ENCODE data around the gene DDRGK1. TPM values are rescaled to one million over a fixed set of nuclear protein-coding genes. Genes with fewer than 3 reads are reported as not detected.
"Not testable (repeated sequence)": the region's sequence is repeated elsewhere in the genome, so short reads cannot be mapped to it uniquely, and the experiment has no call there.

DDRGK1 gene
- total RNA-seq, 1 donor: 22.1 TPM

DNA sequence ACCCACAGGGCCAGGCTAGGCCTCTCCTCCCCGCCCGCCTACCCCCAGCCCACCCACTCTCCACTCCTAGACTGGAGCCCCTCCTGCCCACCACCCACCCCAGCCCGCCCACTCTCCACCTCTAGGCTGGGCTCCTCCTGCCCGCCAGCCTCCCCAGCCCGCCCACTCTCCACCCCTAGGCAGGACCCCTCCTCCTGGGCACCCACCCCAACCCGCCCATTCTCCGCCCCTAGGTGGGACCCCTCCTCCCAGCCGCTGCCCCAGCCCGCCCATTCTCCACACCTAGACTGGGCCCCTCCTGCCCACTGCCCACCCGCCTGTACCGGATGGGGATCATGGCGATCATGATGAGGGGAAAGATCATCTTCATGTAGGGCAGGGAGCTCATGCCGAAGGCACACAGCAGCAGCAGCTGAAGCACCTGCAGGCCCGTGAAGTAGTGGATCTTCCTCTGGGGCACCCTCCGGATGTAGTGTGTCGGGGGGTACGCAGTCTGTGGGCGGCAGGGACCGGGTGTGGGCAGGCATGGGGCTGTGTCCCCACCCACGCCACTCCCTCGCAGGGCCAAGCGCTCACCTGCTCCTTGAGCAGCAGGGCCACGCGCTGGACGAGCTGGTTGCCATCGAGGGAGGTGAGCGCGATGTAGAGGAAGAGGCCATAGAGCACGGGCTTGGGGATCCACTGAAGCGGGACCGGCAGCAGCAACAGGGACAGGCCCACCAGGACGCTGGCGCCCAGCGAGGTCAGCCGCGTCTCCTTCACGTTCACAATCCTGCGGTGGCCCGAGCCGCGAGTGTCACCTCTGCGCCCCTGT lies 23.7 kb upstream of the DDRGK1 start:
- Histone ChIP-seq H3K27me3 (ENCODE audit: insufficient read depth, low read length) (no peaks in the 10 kb centered on the region), H3K4me1 (ENCODE audit: insufficient read depth, low read length) (peaks cover 9% of the 10 kb centered on the region), H3K9me3 (ENCODE audit: low read depth, low read length) (no peaks in the 10 kb centered on the region), H3K4me3 (ENCODE audit: low read length) (no peak overlapping the region)

DNA sequence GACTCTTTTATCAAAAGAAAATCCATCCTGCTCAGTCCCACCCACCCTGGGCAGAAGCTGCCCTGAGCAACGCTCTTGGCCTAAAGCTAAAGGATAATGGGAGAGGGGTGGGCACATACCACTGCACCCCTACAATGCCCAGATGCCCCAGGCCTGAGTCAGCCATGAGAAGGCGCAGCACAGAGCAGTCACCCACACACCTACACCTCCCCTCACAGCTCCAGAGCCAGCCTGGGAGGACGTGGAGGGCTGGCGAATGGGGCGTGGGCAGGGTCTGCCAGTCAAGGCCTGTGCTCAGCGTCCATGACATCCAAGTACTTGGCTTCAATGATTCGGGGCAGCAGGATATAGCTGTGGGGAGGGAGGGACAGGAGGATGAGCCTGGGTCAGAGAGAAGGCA lies 23.0 kb upstream of the DDRGK1 start:
- Histone ChIP-seq H3K4me3 (ENCODE audit: low read length) (no peak overlapping the region), H3K27me3 (ENCODE audit: insufficient read depth, low read length) (no peaks in the 10 kb centered on the region), H3K9me3 (ENCODE audit: low read depth, low read length) (no peaks in the 10 kb centered on the region), H3K4me1 (ENCODE audit: insufficient read depth, low read length) (peaks cover 15% of the 10 kb centered on the region)

DNA sequence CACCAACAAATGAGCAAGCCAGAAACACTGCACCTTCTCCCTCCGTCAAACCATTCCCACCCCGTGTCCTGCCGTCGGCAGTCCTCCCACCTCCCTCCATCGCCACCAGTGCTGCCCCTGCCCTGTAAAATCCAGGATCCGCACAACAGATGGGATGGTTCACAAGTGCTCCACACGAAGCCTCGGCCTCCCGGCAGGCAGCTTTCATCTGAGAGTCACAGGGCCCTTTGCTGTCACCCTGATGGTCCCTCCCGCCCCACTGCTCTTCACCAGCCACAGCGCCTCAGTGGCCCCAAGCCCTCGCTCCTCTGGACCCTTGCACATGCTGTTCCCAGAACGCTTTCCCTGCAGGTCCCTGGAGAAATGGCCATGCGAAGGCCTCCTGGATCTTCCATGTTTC lies 22.4 kb upstream of the DDRGK1 start:
- no peaks in the 10 kb centered on the region for H3K9me3 ChIP-seq (ENCODE audit: low read depth, low read length)
- peaks cover 19% of the 10 kb centered on the region for H3K4me1 ChIP-seq (ENCODE audit: insufficient read depth, low read length)
- H3K4me3 ChIP-seq (ENCODE audit: low read length): no peak overlapping the region

DNA sequence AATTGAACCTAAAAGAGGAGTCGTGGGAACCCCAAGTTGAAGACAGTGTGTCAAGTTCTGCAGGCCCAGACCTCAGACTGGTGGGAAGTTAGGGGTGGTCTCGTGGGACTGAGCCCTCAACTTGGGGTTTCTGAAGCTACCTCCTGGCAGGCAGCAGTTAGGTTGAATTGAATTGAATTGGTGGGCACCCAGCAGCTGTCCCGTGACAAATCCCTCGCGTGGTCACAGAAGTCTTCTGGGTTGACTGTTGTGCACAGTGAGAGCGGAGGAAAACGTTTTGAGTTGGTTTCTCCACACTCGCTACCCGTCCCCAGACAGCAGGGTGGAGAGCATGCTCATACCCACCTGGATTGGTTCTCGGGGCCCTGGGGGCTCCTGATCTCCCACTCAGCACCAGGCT lies 21.6 kb upstream of the DDRGK1 start:
- no peak overlapping the region for H3K4me3 ChIP-seq (ENCODE audit: low read length)
- no peaks in the 10 kb centered on the region for H3K9me3 ChIP-seq (ENCODE audit: low read depth, low read length)
- H3K27me3 ChIP-seq (ENCODE audit: insufficient read depth, low read length): no peaks in the 10 kb centered on the region
- H3K4me1 ChIP-seq (ENCODE audit: insufficient read depth, low read length): peaks cover 19% of the 10 kb centered on the region

More for the DNA sequence above, 22.4 kb upstream of the DDRGK1 start:
- no peaks in the 10 kb centered on the region for H3K27me3 ChIP-seq (ENCODE audit: insufficient read depth, low read length)

DNA sequence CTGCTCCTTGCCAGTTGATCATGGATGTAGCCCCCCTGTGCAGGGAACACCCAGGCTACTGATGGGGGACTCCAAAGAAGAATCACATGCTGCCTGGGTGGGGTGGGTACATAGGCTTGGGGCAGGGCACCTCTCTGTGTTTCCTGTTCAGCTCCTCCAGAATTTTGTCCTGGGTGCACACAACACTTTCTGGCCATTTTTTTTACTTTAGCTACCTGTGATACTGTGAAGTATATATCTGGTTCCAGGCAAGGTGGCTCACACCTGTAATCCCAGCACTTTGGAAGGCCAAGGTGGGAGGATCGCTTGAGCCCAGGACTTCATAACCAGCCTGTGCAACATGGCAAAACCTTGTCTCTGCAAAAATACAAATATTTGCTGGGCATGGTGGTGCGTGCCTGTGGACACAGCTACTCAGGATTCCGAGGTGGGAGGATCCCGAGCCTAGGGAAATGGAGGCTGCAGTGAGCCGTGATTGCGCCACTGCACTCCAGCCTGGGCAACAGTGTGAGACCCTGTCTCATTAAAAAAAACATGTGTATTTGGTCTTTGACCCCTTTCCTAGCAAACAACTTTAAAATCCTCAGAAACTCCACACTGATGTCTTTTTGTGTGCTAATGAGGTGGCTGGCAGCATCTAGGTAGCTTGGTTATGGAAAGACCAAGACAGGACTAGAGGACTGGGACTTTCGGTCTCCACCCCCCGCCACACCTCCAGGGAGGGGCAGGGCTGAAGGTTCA lies 20.4 kb upstream of the DDRGK1 start:
- no peak overlapping the region for H3K4me3 ChIP-seq (ENCODE audit: low read length)
- no peaks in the 10 kb centered on the region for H3K9me3 ChIP-seq (ENCODE audit: low read depth, low read length)
- no peaks in the 10 kb centered on the region for H3K27me3 ChIP-seq (ENCODE audit: insufficient read depth, low read length)
- peaks cover 19% of the 10 kb centered on the region for H3K4me1 ChIP-seq (ENCODE audit: insufficient read depth, low read length)

DNA sequence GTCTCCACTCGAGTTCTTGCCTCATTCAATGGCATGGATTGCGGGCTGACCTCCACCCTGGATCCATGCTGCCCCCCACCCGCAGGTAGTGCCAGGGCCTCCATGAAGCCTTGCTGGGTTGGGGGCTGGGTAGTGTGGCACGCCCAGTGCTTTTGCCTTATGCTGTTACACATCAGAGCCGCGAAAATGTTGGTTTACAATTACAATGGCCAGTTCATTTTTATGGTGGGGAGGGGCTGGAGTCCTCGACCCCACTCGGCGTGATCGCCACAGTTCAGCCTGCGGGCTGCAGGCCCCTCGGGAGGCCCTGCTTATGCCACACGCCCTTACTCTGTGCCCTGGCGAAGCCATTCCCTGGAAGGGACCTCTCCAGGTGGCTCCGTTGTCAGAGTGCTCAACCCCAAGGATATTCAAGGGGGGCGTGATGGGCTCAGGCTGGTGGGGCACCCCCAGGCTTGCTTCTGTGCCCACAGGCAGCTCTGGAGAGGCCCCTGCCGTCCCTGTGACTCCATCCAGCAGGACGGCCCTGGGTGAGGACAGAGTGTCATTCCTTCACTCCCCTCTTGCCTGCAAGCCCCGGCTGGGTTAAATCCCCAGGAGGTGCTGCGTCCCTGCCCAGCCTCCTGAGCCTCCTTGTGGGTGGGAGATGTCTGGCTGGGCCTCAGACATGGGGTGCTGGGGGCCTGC lies 19.7 kb upstream of the DDRGK1 start:
- Histone ChIP-seq H3K4me3 (ENCODE audit: low read length) (no peak overlapping the region), H3K9me3 (ENCODE audit: low read depth, low read length) (no peaks in the 10 kb centered on the region), H3K27me3 (ENCODE audit: insufficient read depth, low read length) (no peaks in the 10 kb centered on the region), H3K4me1 (ENCODE audit: insufficient read depth, low read length) (peaks cover 19% of the 10 kb centered on the region)

DNA sequence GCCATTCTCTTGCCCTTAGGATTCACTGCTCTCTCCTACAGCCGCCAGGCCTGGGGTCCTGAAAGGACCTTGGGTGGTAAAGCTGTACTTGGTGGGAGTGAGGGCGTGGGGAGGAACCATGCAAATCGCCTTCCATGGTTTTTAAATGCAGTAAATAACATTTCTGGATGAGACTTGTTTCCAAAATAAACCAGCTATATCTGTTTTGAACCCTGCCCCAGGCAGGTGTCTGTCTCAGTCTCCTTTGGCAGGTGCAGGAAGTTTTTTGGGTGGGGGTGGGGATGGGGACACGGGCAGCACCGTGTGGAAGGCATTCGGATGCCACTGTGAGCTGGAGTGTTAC lies 19.1 kb upstream of the DDRGK1 start:
- no peak overlapping the region for H3K4me3 ChIP-seq (ENCODE audit: low read length)
- no peaks in the 10 kb centered on the region for H3K27me3 ChIP-seq (ENCODE audit: insufficient read depth, low read length)
- H3K9me3 ChIP-seq (ENCODE audit: low read depth, low read length): no peaks in the 10 kb centered on the region

DNA sequence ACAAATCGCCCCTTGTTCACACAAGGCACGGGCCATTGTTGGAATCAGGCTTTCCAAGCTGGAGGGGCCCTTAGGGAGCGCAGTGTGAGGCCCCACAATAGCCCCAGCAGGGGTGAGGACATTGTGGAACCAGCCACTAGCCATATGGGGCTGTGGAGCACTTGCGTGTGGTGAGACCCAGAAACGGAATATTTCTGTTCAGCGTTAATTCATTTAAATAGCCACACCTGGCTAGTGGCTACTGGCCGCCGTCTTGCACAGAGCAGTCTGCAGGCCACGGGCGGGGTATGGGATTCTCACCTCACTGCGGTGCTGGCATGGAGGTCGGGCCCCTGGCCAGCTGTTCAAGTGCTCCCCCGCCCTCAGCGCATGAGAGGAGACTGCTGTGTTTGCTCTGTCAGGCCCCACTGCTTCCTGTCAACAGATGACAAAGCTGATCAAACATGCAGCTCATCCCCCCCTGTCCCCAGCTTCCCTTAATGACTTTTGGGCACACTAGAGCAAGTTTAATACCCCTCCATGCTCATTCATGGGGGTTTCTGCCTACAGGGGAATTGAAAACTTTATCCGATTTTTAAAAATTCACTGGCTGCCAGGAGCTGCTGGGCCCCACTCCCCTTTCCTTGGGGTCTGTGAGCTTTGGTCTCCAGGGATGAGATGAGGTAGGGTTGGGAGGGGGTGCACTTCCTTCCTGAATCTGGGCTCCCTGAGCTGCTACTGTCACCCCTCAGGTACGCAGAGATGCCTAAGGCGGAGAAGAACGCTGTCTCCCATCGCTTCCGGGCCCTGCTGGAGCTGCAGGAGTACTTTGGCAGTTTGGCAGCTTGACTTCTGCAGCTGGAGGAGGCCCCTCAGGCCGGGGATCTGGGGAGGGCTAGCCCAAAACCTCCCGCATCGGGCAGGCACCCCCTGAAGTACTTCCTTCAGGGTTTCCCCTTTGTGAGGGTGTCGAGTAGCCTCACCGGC lies 18.4 kb upstream of the DDRGK1 start:
- H3K9me3 ChIP-seq (ENCODE audit: low read depth, low read length): no peaks in the 10 kb centered on the region
- no peak overlapping the region for H3K4me3 ChIP-seq (ENCODE audit: low read length)
- peaks cover 28% of the 10 kb centered on the region for H3K4me1 ChIP-seq (ENCODE audit: insufficient read depth, low read length)
- H3K27me3 ChIP-seq (ENCODE audit: insufficient read depth, low read length): no peaks in the 10 kb centered on the region

More for the DNA sequence above, 19.1 kb upstream of the DDRGK1 start:
- peaks cover 23% of the 10 kb centered on the region for H3K4me1 ChIP-seq (ENCODE audit: insufficient read depth, low read length)

DNA sequence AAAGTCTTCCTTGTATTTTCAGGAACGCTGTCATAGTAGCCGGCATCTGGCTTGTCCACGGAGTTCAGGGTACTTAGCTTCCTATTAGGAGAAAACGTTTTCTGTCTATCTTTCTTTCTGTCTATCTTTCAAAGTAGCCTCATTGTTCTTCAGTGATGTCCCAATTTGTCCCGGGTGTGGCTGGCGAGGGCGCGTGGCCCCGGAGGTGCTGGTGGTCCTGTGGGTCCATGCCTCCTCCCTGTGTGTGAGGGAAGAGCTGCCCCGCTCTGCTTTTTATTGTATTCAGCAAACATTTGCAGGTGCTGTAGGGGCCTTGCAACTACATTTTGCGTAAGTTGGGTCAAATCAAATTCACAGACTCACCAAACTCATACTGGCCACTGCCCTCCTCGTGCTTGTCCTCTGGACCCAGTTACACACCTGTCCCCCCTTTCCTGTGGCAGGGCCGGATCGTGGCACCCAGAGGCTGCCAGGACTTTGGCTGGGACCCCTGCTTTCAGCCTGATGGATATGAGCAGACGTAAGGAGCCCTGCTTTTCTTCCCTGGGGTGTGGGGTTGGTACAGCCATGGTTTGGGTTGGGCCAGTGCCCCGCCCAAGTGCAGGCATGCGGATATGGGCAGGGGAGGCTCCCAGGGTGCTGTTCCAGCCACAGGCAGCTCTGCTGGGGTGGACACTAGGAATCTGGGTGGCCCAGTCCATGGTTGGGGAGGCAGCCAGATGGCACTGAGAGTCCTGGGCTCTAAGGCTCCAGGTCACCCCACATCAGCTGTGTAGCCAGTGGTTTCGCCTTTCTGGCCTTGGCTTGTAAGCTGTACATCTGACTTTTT lies 17.1 kb upstream of the DDRGK1 start:
- Histone ChIP-seq H3K4me1 (ENCODE audit: insufficient read depth, low read length) (peaks cover 28% of the 10 kb centered on the region), H3K27me3 (ENCODE audit: insufficient read depth, low read length) (no peaks in the 10 kb centered on the region), H3K9me3 (ENCODE audit: low read depth, low read length) (no peaks in the 10 kb centered on the region), H3K4me3 (ENCODE audit: low read length) (no peak overlapping the region)

DNA sequence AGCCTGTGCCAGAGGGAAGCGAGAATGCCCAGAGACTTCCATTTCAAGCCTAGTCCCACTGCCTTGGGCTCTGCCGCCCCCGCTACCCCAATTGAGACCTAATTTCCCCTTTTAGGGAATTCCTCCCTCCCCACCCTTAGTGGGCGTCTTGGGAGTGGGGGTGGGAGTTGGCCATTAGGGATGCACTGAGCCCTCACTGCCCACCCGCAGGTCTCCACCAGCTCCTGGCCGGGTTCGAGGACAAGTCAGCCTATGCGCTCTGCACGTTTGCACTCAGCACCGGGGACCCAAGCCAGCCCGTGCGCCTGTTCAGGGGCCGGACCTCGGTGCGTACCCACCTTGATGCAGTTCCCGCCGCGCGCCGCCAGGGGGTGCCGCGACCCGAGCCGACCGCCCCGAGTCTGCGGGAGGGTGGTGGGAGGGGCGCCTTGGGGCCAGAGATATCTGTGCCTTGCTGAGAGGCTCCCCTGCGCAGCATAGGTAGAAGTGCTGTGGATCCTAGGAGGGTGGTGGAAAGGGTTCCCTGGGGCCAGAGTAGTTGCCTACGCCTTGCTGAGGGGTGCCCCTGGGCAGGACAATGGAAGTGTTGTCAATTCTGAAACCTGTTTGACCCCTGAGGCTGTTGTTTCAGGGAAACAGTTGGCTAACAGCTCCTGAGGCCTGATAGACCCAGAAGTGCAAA lies 14.0 kb upstream of the DDRGK1 start:
- H3K4me3 ChIP-seq (ENCODE audit: low read length): no peak overlapping the region
- no peaks in the 10 kb centered on the region for H3K9me3 ChIP-seq (ENCODE audit: low read depth, low read length)
- no peaks in the 10 kb centered on the region for H3K27me3 ChIP-seq (ENCODE audit: insufficient read depth, low read length)
- H3K4me1 ChIP-seq (ENCODE audit: insufficient read depth, low read length): peaks cover 22% of the 10 kb centered on the region

DNA sequence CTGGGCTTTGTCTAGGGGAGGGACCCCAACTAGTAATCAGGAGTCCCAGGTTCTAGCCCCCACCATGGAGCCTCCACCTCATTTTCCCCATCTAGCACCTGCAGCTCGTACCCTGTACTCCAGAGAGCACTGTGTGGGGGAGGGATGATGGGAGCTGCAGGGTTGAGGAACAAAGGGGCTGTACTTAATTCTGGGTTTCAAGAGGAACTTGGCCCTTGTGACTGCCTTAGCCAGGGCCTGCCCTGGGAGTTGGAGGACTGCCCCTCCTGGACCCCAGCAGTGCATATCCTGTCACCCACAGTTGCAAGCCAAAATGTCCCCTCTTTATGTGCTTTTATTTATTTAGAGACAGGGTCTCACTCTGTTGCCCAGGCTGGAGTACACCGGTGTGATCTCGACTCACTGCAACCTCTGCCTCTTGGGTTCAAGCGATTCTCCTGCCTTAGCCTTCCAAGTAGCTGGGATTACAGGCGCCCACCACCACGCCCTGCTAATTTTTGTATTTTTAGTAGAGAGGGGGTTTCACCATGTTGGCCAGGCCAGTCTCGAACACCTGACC lies 11.0 kb upstream of the DDRGK1 start:
- peaks cover 13% of the 10 kb centered on the region for H3K4me1 ChIP-seq (ENCODE audit: insufficient read depth, low read length)
- H3K9me3 ChIP-seq (ENCODE audit: low read depth, low read length); H3K4me3 ChIP-seq (ENCODE audit: low read length); H3K27me3 ChIP-seq (ENCODE audit: insufficient read depth, low read length): not testable (repeated sequence)

DNA sequence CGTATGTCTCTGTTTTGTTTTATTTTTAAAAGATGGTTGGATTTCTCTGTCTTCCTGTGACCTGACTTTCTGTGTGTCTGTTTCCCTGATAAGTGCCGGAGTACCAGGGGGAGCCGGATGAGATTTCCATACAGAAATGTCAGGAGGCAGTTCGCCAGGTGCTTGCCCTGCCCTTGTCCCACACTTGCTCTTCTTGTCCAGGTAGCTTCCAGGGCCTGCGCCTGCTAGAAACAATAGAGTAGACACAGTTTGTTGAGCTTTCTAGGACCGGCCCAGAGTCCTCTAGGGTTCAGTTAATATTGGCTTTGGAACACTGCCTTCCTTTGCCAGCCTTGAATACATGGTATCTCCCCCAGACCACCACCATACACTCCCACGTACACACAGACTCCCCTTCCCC lies 8.7 kb upstream of the DDRGK1 start:
- Histone ChIP-seq H3K4me3 (ENCODE audit: low read length) (no peak overlapping the region), H3K9me3 (ENCODE audit: low read depth, low read length) (no peaks in the 10 kb centered on the region), H3K4me1 (ENCODE audit: insufficient read depth, low read length) (peaks cover 18% of the 10 kb centered on the region), H3K27me3 (ENCODE audit: insufficient read depth, low read length) (no peaks in the 10 kb centered on the region)

DNA sequence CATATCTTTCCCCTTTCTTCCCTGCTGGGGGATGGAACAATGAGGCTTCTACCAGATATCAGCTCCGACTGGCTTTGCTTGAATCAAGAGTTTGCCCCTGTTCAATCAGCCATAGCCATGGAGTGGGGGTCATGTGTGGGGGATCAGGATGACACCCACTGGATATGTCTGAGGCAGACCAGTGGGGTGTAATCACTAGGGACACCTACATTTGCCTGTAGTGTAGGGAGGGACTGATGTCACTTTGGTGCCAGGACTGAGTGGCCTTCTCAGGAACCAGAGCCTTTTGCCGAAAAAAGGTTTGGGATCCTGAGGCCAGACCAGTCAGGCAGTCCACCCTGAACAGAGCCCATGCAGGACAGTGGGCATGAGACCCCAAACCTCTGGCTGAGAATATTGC lies 5.9 kb upstream of the DDRGK1 start:
- Histone ChIP-seq H3K4me3 (ENCODE audit: low read length) (peak overlapping the region; percentile 95), H3K27me3 (ENCODE audit: insufficient read depth, low read length) (no peaks in the 10 kb centered on the region), H3K4me1 (ENCODE audit: insufficient read depth, low read length) (peaks cover 18% of the 10 kb centered on the region), H3K9me3 (ENCODE audit: low read depth, low read length) (no peaks in the 10 kb centered on the region)

Measured in mononuclear cell (primary cell).